HUES64 (cell line): ENCODE data around the gene UTS2R.

Source experiments
- H3K27ac ChIP-seq: 2 replicates; pipeline ENCODE4 v1.7.0; 2013; ENCODE audit warnings: low read depth, low read length, inconsistent platforms
- H3K27me3 ChIP-seq: 2 replicates; pipeline ENCODE4 v1.6.1; 2013; ENCODE audit warnings: mild to moderate bottlenecking, low read length; ENCODE audit not compliant: insufficient read depth
- H3K36me3 ChIP-seq: 2 replicates; pipeline ENCODE4 v1.6.1; 2013; ENCODE audit warnings: mild to moderate bottlenecking, low read length; ENCODE audit not compliant: insufficient read depth
- H3K4me1 ChIP-seq: 2 replicates; pipeline ENCODE4 v1.6.1; 2013; ENCODE audit warnings: mild to moderate bottlenecking, low read length, moderate library complexity; ENCODE audit not compliant: insufficient read depth
- H3K4me3 ChIP-seq: 2 replicates; pipeline ENCODE4 v1.5.1; 2013; ENCODE audit warnings: mild to moderate bottlenecking, low read length, moderate library complexity
- H3K9ac ChIP-seq: 2 replicates; pipeline ENCODE4 v1.6.1; 2013; ENCODE audit warnings: mild to moderate bottlenecking, low read depth, low read length
- H3K9me3 ChIP-seq: 2 replicates; pipeline ENCODE4 v1.6.1; 2013; ENCODE audit warnings: low read depth, low read length; ENCODE audit not compliant: insufficient read depth
- WGBS: fragments of 150-250, 120-280 bp; methylation state at CpG from one replicate; pipeline ENCODE4 v1.1.7; 2013; ENCODE audit warnings: missing lambda C conversion rate; 5-methylcytosine and 5-hydroxymethylcytosine counted together

The UTS2R gene

GRCh38 chr17:82348866-82349265 lies 22.7 kb upstream of the UTS2R start:
- no peak overlapping the region for H3K4me3 ChIP-seq
- no peaks in the 10 kb centered on the region for H3K4me1 ChIP-seq
- no peaks in the 10 kb centered on the region for H3K27me3 ChIP-seq
- no peak overlapping the region for H3K9ac ChIP-seq
- H3K9me3 ChIP-seq = no peaks in the 10 kb centered on the region
- H3K36me3 ChIP-seq = no peaks in the 10 kb centered on the region
- 85% methylated on average over 11 of the region's 11 CpGs for WGBS
- no peak overlapping the region for H3K27ac ChIP-seq

DNA sequence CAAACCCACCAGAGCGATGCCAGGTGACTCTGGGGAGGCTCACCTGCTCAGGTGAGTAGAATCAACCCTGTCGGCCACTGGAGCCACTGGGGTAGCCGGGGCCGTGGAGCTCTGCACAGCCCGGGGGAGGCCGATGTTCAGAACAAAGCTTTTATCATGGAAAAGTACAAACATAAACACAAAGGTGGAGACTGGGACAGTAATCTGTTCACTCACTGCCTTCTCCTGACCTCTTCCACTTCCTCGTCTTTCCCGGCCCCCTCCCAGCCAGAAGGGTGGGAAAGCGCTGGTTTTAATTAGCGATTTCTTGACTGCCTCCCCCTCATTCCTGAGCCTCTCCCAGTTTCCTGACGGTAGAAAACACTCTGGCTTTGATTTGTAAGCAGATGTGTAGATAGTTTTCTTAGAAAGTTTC lies 22.3 kb upstream of the UTS2R start:
- no peak overlapping the region for H3K4me3 ChIP-seq
- no peaks in the 10 kb centered on the region for H3K4me1 ChIP-seq
- H3K9ac ChIP-seq = no peak overlapping the region
- no peaks in the 10 kb centered on the region; the same call in 1 of the 2 replicates for H3K27me3 ChIP-seq
- no peaks in the 10 kb centered on the region for H3K9me3 ChIP-seq
- 86% methylated on average over 11 of the region's 11 CpGs for WGBS
- no peaks in the 10 kb centered on the region for H3K36me3 ChIP-seq
- H3K27ac ChIP-seq = no peak overlapping the region

DNA sequence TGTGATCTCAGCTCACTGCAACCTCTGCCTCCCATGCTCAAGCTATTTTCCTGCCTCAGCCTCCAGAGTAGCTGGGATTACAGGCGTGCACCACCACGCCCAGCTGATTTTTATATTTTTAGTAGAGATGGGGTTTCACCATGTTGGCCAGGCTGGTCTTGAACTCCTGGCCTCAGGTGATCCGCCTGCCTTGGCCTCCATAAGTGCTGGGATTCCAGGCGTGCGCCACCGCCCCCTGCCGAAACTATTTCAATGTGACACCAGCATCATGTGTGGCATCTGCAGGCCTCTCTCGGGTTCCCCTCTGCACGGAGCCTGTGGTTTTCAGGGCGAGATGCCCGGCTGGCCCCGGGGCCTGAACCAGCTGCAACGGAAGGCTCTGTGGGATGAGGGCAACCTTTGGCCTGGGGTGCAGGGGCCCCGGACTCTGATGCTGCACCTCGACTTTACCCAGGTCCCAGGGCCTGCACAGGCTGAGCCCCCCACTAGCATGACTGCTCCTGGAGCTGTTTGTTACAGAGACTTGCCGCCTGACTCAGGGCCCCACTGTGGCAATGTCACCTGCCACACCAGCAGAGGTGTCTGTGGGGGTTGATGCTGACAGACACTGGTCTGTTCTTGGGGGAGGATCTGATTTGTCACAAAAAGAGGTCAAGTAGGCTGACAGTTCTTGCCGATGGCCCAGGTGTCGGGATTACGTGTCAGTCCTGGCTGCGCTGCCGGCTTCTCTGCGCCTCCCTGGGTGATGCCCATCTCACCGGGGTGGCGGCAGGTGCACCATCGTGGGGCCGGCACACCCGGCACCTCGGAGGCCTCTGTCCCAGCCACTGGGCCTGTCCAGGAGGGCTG lies 21.2 kb upstream of the UTS2R start:
- WGBS = 93% methylated on average over 28 of the region's 28 CpGs
- Histone ChIP-seq H3K9ac (no peak overlapping the region), H3K9me3 (no peaks in the 10 kb centered on the region), H3K27ac (no peak overlapping the region), H3K27me3 (no peaks in the 10 kb centered on the region; the same call in 1 of the 2 replicates), H3K4me3 (no peak overlapping the region), H3K36me3 (no peaks in the 10 kb centered on the region), H3K4me1 (no peaks in the 10 kb centered on the region)

DNA sequence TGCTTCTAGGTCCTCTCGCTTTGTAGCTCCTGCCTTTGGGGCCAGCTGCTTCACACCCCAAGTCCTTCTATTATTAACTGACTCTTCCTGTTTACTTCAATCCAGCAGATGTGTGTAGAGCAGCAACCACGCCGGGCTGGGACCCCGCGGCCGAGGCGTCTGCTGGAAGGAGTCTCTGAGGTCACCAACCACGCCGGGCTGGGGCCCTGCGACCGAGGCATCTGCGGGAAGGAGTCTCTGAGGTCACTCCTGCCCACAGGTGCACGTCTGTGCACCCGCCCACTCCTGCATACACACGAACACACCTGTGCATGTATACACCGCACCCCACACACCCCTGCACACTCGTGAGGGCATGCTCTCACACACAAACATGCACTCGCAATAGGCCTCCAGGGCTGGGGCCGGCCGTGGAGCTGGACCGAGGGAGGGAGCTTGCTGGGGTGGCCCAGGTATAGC lies 20.3 kb upstream of the UTS2R start:
- no peak overlapping the region for H3K27ac ChIP-seq
- no peaks in the 10 kb centered on the region for H3K4me1 ChIP-seq
- H3K27me3 ChIP-seq = no peaks in the 10 kb centered on the region; the same call in 1 of the 2 replicates
- H3K4me3 ChIP-seq = no peak overlapping the region
- WGBS = 93% methylated on average over 21 of the region's 21 CpGs
- no peak overlapping the region for H3K9ac ChIP-seq
- H3K36me3 ChIP-seq = no peaks in the 10 kb centered on the region
- no peaks in the 10 kb centered on the region for H3K9me3 ChIP-seq

DNA sequence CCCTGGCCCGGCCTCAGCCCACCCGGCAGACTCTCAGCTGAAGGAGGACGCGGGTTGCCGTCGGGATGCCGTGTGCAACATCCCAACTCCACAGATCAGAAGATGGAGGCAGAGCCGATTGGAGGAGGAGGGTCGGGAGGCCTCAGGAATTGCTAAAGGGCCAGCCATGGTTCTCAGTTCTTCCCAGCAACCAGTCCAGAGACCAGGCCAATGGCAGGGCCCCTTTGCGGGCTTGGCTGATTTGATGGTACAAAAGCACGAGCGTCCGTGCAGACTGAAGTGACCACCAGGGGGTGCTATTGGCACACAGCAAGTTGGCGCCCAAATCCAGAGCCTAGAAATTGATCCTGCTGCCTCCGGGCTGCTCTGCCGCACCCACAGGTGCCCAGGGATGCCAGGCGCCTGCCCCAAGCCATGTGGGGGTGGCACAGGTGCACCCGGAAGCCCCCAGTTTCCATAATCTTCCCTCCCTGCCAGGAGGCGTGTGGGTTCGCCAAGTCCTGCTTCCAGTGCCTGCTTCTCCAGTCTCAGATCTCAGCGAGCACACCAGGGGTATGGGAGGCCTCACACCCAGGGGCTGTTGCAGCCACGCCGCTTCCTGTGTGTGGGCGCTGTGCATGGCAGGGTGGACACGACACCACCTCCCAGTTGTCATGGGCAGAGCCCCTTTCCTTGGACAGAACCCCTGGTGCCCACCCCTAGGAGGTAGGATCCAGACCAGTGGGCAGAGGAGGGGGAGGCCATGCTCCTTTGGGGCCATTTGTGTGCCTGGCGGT lies 19.7 kb upstream of the UTS2R start:
- WGBS = 52% methylated on average over 26 of the region's 26 CpGs
- Histone ChIP-seq H3K9me3 (no peaks in the 10 kb centered on the region), H3K9ac (no peak overlapping the region), H3K27ac (no peak overlapping the region), H3K4me1 (no peaks in the 10 kb centered on the region; the same call in 1 of the 2 replicates), H3K4me3 (no peak overlapping the region), H3K27me3 (no peaks in the 10 kb centered on the region; the same call in 1 of the 2 replicates), H3K36me3 (no peaks in the 10 kb centered on the region)

GRCh38 chr17:82353484-82353883 lies 18.1 kb upstream of the UTS2R start:
- Histone ChIP-seq H3K4me1 (no peaks in the 10 kb centered on the region; the same call in 1 of the 2 replicates), H3K9me3 (no peaks in the 10 kb centered on the region), H3K27ac (no peak overlapping the region), H3K27me3 (no peaks in the 10 kb centered on the region; the same call in 1 of the 2 replicates), H3K9ac (no peak overlapping the region), H3K4me3 (no peak overlapping the region), H3K36me3 (no peaks in the 10 kb centered on the region)
- 92% methylated on average over 8 of the region's 8 CpGs for WGBS

GRCh38 chr17:82354804-82355308 lies 16.7 kb upstream of the UTS2R start:
- Histone ChIP-seq H3K9me3 (no peaks in the 10 kb centered on the region), H3K27me3 (no peaks in the 10 kb centered on the region; the same call in 1 of the 2 replicates), H3K4me1 (no peaks in the 10 kb centered on the region; the same call in 1 of the 2 replicates), H3K4me3 (no peak overlapping the region), H3K9ac (no peak overlapping the region), H3K36me3 (no peaks in the 10 kb centered on the region), H3K27ac (no peak overlapping the region)
- WGBS = 88% methylated on average over 7 of the region's 7 CpGs

- 92% methylated on average over 11 of the region's 11 CpGs for WGBS
- Histone ChIP-seq H3K36me3 (no peaks in the 10 kb centered on the region), H3K9ac (no peak overlapping the region)
Observed at GRCh38 chr17:82355770-82356427, 15.7 kb upstream of the UTS2R start.

DNA sequence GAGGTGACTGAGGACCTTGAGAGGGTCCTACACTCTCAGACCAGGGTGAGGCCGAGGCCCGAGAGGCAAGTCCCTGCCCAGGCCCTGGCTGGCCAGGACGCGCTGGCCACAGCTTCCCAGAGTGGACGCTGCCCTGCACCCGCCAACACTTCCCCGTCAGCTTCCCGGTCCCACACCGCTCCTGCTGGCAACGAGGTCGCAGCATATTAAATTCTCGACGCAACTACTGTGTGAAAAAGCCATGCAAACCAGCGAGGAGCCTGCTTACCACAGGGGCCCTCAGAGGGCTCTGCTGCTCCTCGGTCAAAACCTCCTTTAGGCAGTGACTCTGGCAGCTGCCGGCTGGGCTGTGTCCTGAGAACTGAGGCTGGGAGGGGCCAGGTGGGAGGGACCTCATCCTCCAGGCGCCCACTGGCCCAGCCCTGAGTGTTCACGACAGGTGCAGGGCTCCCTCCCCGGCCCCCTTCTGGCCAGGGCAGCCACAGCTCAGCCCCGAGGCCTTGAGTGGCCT lies 14.7 kb upstream of the UTS2R start:
- Histone ChIP-seq H3K36me3 (no peaks in the 10 kb centered on the region), H3K4me3 (no peak overlapping the region), H3K27ac (no peak overlapping the region), H3K9me3 (no peaks in the 10 kb centered on the region), H3K27me3 (no peaks in the 10 kb centered on the region; the same call in 1 of the 2 replicates), H3K4me1 (no peaks in the 10 kb centered on the region; the same call in 1 of the 2 replicates), H3K9ac (no peak overlapping the region; the same call in 1 of the 2 replicates)
- WGBS = 70% methylated on average over 20 of the region's 20 CpGs

More at GRCh38 chr17:82355770-82356427, 15.7 kb upstream of the UTS2R start:
- no peaks in the 10 kb centered on the region for H3K9me3 ChIP-seq
- no peak overlapping the region for H3K4me3 ChIP-seq
- H3K27me3 ChIP-seq = no peaks in the 10 kb centered on the region; the same call in 1 of the 2 replicates
- no peak overlapping the region for H3K27ac ChIP-seq
- H3K4me1 ChIP-seq = no peaks in the 10 kb centered on the region; the same call in 1 of the 2 replicates

GRCh38 chr17:82357394-82357793 lies 14.2 kb upstream of the UTS2R start:
- H3K27me3 ChIP-seq = no peaks in the 10 kb centered on the region; the same call in 1 of the 2 replicates
- WGBS = 89% methylated on average over 2 of the region's 2 CpGs
- no peak overlapping the region for H3K9ac ChIP-seq
- H3K4me1 ChIP-seq = no peaks in the 10 kb centered on the region; the same call in 1 of the 2 replicates
- no peak overlapping the region for H3K27ac ChIP-seq
- no peaks in the 10 kb centered on the region for H3K36me3 ChIP-seq
- H3K4me3 ChIP-seq = no peak overlapping the region
- no peaks in the 10 kb centered on the region for H3K9me3 ChIP-seq
